HEK293 (cell line): ENCODE measurements around the gene FOXN4.

Source experiments
- CTCF ChIA-PET: fragments of 350-600 bp; formaldehyde crosslinking; extraction: SDS; loops from one replicate; lab custom pipeline; 2021; ENCODE audit warnings: antibody characterized with exemption; lab: Yijun Ruan, JAX
- POLR2A ChIA-PET: fragments of 300-600 bp; formaldehyde crosslinking; extraction: SDS; loops from one replicate; lab custom pipeline; 2020; ENCODE audit warnings: antibody characterized with exemption, inconsistent platforms; lab: Yijun Ruan, JAX
- H3K27ac ChIP-seq: fragments of 200-500 bp; sonication (Bioruptor generic); 2 replicates; pipeline ENCODE4 v1.5.1; 2014; ENCODE audit warnings: low read depth, low read length, control low read depth, inconsistent platforms; ENCODE audit errors: extremely low read depth
- H3K36me3 ChIP-seq, 2 experiments: fragments of 200-500 bp in 1 of 2; sonication (Bioruptor generic) in 1 of 2; 1 replicate in 1 of 2; 2 replicates in 1 of 2; pipeline ENCODE4 v1.5.1; 2014 to 2017; ENCODE audit warnings: inconsistent platforms in 2 of 2, low read length in 2 of 2; ENCODE audit not compliant: control insufficient read depth in 2 of 2, insufficient read depth in 1 of 2
- H3K4me1 ChIP-seq: fragments of 200-500 bp; sonication (Bioruptor generic); 2 replicates; pipeline ENCODE4 v1.5.1; 2014; ENCODE audit warnings: mild to moderate bottlenecking, low read length, inconsistent platforms; ENCODE audit not compliant: control insufficient read depth, insufficient read depth
- H3K4me3 ChIP-seq: 2 replicates; pipeline ENCODE4 v1.5.1; 2011; ENCODE audit warnings: low read depth, mild to moderate bottlenecking, control low read depth, low read length, moderate library complexity
- H3K9me3 ChIP-seq: fragments of 200-500 bp; sonication (Bioruptor generic); 2 replicates; pipeline ENCODE4 v1.5.1; 2014; ENCODE audit warnings: low read depth, low read length, inconsistent platforms; ENCODE audit not compliant: control insufficient read depth, insufficient read depth
- BCL11A ChIP-seq: fragments of 450-650 bp; formaldehyde crosslinking; IDR thresholded peaks from 2 replicates; pipeline ENCODE4 v1.5.1; 2016; ENCODE audit warnings: low read depth, missing biosample characterization, missing genetic modification characterization
- EGR2 ChIP-seq: fragments of 450-650 bp; formaldehyde crosslinking; IDR thresholded peaks from 2 replicates; pipeline ENCODE4 v1.5.1; 2016; ENCODE audit warnings: low read depth, missing biosample characterization, missing genetic modification characterization
- HOXD13 ChIP-seq: sonication (generic); formaldehyde crosslinking; IDR thresholded peaks from 2 replicates; pipeline ENCODE4 v1.8.0; 2022; ENCODE audit warnings: missing genetic modification reagents, borderline replicate concordance
- KLF8 ChIP-seq: fragments of 450-650 bp; formaldehyde crosslinking; IDR thresholded peaks from 2 replicates; pipeline ENCODE4 v1.5.1; 2016; ENCODE audit warnings: missing biosample characterization, missing genetic modification characterization
- SALL2 ChIP-seq: fragments of 450-650 bp; formaldehyde crosslinking; IDR thresholded peaks from 2 replicates; pipeline ENCODE4 v1.5.0; 2017; ENCODE audit warnings: missing biosample characterization, mild to moderate bottlenecking, missing genetic modification characterization, borderline replicate concordance
- ZFHX2 ChIP-seq: fragments of 450-650 bp; formaldehyde crosslinking; conservative IDR thresholded peaks from 2 replicates; pipeline ENCODE4 v1.5.1; 2016; ENCODE audit warnings: missing biosample characterization, missing genetic modification characterization
- ZNF138 ChIP-seq: fragments of 450-650 bp; formaldehyde crosslinking; IDR thresholded peaks from 2 replicates; pipeline ENCODE4 v1.5.1; 2016; ENCODE audit warnings: missing biosample characterization, missing genetic modification characterization, borderline replicate concordance
- ZNF16 ChIP-seq: fragments of 450-650 bp; formaldehyde crosslinking; IDR thresholded peaks from 2 replicates; pipeline ENCODE4 v1.5.1; 2016; ENCODE audit warnings: low read depth, missing biosample characterization, missing genetic modification characterization
- ZNF175 ChIP-seq: fragments of 450-650 bp; formaldehyde crosslinking; IDR thresholded peaks from 2 replicates; pipeline ENCODE4 v1.5.1; 2016; ENCODE audit warnings: missing biosample characterization, missing genetic modification characterization
- ZNF23 ChIP-seq: fragments of 450-650 bp; formaldehyde crosslinking; IDR thresholded peaks from 2 replicates; pipeline ENCODE4 v1.5.1; 2016; ENCODE audit warnings: missing biosample characterization, missing genetic modification characterization, borderline replicate concordance
- ZNF335 ChIP-seq: fragments of 450-650 bp; formaldehyde crosslinking; conservative IDR thresholded peaks from 2 replicates; pipeline ENCODE4 v1.5.1; 2016; ENCODE audit warnings: missing biosample characterization, missing genetic modification characterization
- ZNF48 ChIP-seq: fragments of 450-650 bp; formaldehyde crosslinking; IDR thresholded peaks from 2 replicates; pipeline ENCODE4 v1.5.1; 2016; ENCODE audit warnings: missing biosample characterization, missing genetic modification characterization
- ZNF501 ChIP-seq: fragments of 450-650 bp; formaldehyde crosslinking; IDR thresholded peaks from 2 replicates; pipeline ENCODE4 v1.5.1; 2016; ENCODE audit warnings: missing biosample characterization, missing genetic modification characterization
- ZNF561 ChIP-seq: fragments of 450-650 bp; IDR thresholded peaks from 2 replicates; pipeline ENCODE4 v1.5.1; 2018; ENCODE audit warnings: missing biosample characterization, missing genetic modification characterization, borderline replicate concordance
- ZNF585B ChIP-seq: fragments of 450-650 bp; formaldehyde crosslinking; IDR thresholded peaks from 2 replicates; pipeline ENCODE4 v1.5.1; 2016; ENCODE audit warnings: missing biosample characterization, missing genetic modification characterization
- ZNF610 ChIP-seq: fragments of 450-650 bp; formaldehyde crosslinking; IDR thresholded peaks from 2 replicates; pipeline ENCODE4 v1.5.1; 2016; ENCODE audit warnings: missing biosample characterization, missing genetic modification characterization, borderline replicate concordance
- ZNF777 ChIP-seq: fragments of 450-650 bp; formaldehyde crosslinking; IDR thresholded peaks from 2 replicates; pipeline ENCODE4 v1.5.1; 2017; ENCODE audit warnings: missing biosample characterization, missing genetic modification characterization, borderline replicate concordance
- ZNF792 ChIP-seq: fragments of 450-650 bp; formaldehyde crosslinking; IDR thresholded peaks from 2 replicates; pipeline ENCODE4 v1.5.1; 2016; ENCODE audit warnings: missing biosample characterization, missing genetic modification characterization
- ZSCAN23 ChIP-seq: fragments of 450-650 bp; formaldehyde crosslinking; IDR thresholded peaks from 2 replicates; pipeline ENCODE4 v1.5.1; 2016; ENCODE audit warnings: missing biosample characterization, missing genetic modification characterization
- TF ChIP-seq, protein P1 (sequence below): fragments of 450-650 bp; formaldehyde crosslinking; IDR thresholded peaks from 2 replicates; pipeline ENCODE4 v1.5.1; 2016; ENCODE audit warnings: missing biosample characterization, missing genetic modification characterization
- TF ChIP-seq, protein P2 (sequence below): fragments of 450-650 bp; formaldehyde crosslinking; IDR thresholded peaks from 2 replicates; pipeline ENCODE4 v1.5.1; 2016; ENCODE audit warnings: missing biosample characterization, missing genetic modification characterization
- TF ChIP-seq, protein P3 (sequence below): fragments of 450-650 bp; formaldehyde crosslinking; IDR thresholded peaks from 2 replicates; pipeline ENCODE4 v1.5.1; 2016; ENCODE audit warnings: missing biosample characterization, missing genetic modification characterization, low read depth
- TF ChIP-seq, protein P4 (sequence below): fragments of 450-650 bp; formaldehyde crosslinking; IDR thresholded peaks from 2 replicates; pipeline ENCODE4 v1.5.1; 2016; ENCODE audit warnings: missing biosample characterization, missing genetic modification characterization, borderline replicate concordance
- TF ChIP-seq, protein P5 (sequence below): fragments of 450-650 bp; formaldehyde crosslinking; IDR thresholded peaks from 2 replicates; pipeline ENCODE4 v1.5.1; 2016; ENCODE audit warnings: missing biosample characterization, missing genetic modification characterization

Gene FOXN4

DNA sequence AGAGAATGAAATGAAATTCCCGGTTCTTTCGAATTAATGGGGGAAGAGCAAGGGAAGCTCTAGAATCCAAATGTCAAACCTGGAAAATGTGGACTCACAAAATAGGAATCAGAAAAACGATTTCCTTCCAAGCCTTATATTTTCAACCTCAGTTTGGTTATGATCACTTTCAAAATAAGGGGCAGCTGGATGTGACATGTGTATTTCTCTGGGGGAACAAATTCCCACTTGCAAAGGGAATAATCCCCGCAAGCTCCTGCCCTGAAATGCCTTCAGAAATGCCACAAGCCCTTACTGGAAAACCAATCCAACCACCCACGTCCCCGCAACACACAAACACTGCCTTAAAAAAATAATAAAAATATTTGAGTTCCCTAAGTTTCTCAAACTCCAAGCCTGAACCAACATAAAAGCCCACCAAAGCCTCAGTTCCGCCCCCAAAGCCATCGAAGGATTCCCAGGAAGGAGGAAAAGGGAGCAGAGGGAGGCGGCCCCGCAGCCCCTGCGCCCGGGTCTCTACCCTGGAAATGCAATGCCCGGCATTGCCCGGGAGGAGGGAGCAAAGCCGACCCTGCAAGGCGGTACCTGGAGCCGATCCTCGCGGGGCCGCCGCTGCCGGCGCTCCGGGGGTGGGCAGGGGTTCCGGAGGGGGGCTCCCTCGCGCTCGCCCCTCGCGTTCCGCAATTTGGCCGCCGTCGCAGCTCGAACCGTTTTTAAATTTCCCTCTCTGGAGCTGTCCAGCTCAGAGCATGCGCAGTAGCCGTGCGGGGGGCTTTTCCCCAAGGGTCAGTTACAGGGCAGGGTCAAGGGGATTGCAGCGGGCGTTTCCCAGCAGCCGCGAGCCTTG, at the start of gene FOXN4 (continued):
- TF ChIP-seq, protein P1, sequence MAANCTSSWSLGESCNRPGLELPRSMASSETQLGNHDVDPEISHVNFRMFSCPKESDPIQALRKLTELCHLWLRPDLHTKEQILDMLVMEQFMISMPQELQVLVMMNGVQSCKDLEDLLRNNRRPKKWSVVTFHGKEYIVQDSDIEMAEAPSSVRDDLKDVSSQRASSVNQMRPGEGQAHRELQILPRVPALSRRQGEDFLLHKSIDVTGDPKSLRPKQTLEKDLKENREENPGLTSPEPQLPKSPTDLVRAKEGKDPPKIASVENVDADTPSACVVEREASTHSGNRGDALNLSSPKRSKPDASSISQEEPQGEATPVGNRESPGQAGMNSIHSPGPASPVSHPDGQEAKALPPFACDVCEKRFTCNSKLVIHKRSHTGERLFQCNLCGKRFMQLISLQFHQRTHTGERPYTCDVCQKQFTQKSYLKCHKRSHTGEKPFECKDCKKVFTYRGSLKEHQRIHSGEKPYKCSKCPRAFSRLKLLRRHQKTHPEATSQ (tag by site-specific recombination) = no peak
- peak; percentile 61; the same call in 1 of the 2 replicates for TF ChIP-seq ZFHX2
- no peak for TF ChIP-seq ZNF777 (tag by site-specific recombination)
- TF ChIP-seq ZNF501 = no peak

DNA sequence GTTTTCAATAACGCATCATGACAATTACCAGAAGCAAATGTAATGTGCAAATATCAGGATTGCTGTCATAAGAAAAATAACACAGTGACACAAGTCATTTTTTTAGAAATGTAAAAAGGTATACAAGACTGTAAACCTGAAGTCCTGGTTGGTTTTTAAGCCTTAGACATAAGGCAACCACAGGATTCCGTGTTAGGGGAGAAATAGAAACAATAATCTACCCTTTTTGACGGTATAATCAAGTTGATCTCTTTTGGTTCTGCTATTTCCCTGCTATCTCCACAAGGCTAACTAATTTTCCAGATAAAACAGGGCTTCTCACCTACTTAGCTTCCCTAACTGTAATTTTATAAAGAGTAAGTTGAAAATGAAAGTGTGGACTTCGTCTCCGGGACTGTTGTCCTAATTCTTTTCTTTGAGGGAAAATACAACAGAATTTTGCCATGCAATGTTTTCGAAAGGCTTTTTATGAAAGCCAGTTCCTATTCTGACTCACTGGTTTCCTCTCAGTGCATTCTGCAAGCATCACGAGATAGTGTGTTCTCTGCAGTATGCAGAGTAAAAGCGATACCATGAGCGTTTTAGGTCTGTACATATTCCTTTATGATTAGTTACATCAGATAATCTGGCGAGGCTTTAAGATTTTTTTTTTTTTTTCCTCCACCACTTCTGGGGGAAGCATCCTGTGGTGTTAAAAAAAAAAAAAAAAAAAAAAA, 49.2 kb upstream of the FOXN4 start:
- Histone ChIP-seq H3K9me3 (no peaks in the 10 kb centered on the region), H3K4me3 (no peak overlapping the region), H3K36me3 (no peaks in the 10 kb centered on the region), H3K4me1 (peaks cover 4% of the 10 kb centered on the region; the same call in 1 of the 2 replicates)
- CTCF ChIA-PET = no interaction called here
- TF ChIP-seq, protein P2, sequence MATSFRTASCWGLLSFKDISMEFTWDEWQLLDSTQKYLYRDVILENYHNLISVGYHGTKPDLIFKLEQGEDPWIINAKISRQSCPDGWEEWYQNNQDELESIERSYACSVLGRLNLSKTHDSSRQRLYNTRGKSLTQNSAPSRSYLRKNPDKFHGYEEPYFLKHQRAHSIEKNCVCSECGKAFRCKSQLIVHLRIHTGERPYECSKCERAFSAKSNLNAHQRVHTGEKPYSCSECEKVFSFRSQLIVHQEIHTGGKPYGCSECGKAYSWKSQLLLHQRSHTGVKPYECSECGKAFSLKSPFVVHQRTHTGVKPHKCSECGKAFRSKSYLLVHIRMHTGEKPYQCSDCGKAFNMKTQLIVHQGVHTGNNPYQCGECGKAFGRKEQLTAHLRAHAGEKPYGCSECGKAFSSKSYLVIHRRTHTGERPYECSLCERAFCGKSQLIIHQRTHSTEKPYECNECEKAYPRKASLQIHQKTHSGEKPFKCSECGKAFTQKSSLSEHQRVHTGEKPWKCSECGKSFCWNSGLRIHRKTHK = no peak
- no peak for TF ChIP-seq EGR2 (tag by site-specific recombination)
- TF ChIP-seq ZNF585B (tag by site-specific recombination) = no peak
- no peak for TF ChIP-seq ZNF23
- no peak for TF ChIP-seq ZNF610 (tag by site-specific recombination)
- no peak for TF ChIP-seq KLF8
- TF ChIP-seq HOXD13 (CRISPR knock-in tag) = no peak
- no peak for TF ChIP-seq ZNF138 (tag by site-specific recombination)
- TF ChIP-seq, protein P3, sequence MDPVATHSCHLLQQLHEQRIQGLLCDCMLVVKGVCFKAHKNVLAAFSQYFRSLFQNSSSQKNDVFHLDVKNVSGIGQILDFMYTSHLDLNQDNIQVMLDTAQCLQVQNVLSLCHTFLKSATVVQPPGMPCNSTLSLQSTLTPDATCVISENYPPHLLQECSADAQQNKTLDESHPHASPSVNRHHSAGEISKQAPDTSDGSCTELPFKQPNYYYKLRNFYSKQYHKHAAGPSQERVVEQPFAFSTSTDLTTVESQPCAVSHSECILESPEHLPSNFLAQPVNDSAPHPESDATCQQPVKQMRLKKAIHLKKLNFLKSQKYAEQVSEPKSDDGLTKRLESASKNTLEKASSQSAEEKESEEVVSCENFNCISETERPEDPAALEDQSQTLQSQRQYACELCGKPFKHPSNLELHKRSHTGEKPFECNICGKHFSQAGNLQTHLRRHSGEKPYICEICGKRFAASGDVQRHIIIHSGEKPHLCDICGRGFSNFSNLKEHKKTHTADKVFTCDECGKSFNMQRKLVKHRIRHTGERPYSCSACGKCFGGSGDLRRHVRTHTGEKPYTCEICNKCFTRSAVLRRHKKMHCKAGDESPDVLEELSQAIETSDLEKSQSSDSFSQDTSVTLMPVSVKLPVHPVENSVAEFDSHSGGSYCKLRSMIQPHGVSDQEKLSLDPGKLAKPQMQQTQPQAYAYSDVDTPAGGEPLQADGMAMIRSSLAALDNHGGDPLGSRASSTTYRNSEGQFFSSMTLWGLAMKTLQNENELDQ (tag by site-specific recombination) = no peak
- no peak for TF ChIP-seq ZSCAN23 (tag by site-specific recombination)
- TF ChIP-seq ZNF48 (tag by site-specific recombination) = no peak
- TF ChIP-seq, all 188 proteins: peak for 0
- no peak overlapping the region for H3K27ac ChIP-seq
- POLR2A ChIA-PET = no interaction called here

DNA sequence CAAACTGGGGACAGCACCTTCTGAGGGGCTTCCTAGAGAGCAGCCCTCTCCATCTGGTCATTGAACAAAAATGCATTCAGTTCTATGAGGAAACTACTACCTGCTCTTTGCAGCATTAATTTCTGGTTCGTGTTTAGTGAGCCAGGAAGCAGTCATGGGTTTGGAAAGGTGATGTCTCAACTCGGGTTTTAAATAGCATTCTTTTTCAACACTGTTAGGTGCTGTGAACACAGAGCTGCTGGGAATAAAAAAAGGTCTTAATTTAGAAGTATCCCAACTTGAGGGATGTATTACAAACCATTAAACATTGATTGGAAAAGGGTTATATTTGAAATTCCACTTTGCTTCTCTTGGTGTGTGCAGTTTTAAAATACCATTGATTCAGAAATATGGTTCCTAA, 47.9 kb upstream of the FOXN4 start:
- H3K9me3 ChIP-seq = no peaks in the 10 kb centered on the region
- H3K4me3 ChIP-seq = no peak overlapping the region
- H3K4me1 ChIP-seq = peaks cover 4% of the 10 kb centered on the region; the same call in 1 of the 2 replicates
- no peaks in the 10 kb centered on the region for H3K36me3 ChIP-seq
- ChIA-PET POLR2A (no interaction called here), CTCF (no interaction called here)
- H3K27ac ChIP-seq = no peak overlapping the region
- TF ChIP-seq ZNF561 (tag by site-specific recombination) (no peak), ZNF335 (tag by site-specific recombination) (no peak), ZNF792 (tag by site-specific recombination) (no peak), SALL2 (no peak), BCL11A (tag by site-specific recombination) (no peak), ZNF16 (tag by site-specific recombination) (no peak), ZNF175 (tag by site-specific recombination) (no peak)
- TF ChIP-seq, protein P4, sequence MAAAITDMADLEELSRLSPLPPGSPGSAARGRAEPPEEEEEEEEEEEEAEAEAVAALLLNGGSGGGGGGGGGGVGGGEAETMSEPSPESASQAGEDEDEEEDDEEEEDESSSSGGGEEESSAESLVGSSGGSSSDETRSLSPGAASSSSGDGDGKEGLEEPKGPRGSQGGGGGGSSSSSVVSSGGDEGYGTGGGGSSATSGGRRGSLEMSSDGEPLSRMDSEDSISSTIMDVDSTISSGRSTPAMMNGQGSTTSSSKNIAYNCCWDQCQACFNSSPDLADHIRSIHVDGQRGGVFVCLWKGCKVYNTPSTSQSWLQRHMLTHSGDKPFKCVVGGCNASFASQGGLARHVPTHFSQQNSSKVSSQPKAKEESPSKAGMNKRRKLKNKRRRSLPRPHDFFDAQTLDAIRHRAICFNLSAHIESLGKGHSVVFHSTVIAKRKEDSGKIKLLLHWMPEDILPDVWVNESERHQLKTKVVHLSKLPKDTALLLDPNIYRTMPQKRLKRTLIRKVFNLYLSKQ (tag by site-specific recombination) = no peak
- TF ChIP-seq, protein P5, sequence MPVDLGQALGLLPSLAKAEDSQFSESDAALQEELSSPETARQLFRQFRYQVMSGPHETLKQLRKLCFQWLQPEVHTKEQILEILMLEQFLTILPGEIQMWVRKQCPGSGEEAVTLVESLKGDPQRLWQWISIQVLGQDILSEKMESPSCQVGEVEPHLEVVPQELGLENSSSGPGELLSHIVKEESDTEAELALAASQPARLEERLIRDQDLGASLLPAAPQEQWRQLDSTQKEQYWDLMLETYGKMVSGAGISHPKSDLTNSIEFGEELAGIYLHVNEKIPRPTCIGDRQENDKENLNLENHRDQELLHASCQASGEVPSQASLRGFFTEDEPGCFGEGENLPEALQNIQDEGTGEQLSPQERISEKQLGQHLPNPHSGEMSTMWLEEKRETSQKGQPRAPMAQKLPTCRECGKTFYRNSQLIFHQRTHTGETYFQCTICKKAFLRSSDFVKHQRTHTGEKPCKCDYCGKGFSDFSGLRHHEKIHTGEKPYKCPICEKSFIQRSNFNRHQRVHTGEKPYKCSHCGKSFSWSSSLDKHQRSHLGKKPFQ = no peak
